ENCODE results near the gene DPF3.

DPF3 gene

DNA sequence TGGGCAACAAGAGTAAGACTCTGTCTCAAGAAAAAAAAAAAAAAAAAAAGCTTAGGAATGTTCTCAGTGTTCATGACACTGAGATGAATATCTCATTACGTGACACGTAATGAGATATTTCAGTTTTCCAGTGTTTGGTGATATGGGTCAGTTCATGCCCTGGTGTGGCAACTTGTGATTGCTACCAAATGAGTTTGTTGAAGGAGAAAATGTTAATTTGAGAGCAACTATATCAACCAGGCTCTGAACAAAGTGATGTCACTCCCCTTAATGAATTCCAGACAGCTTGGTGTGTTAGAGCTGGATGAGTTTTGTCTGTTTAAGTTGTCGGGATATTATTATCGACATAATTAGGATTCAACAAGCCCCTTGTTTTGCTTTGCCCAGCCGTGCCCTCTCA lies 211.7 kb downstream of the DPF3 start:
- no peaks in the 10 kb centered on the region for H3K27me3 ChIP-seq (replicated peaks; ENCODE audit: insufficient read depth, low read length)
- no peaks in the 10 kb centered on the region for H3K36me3 ChIP-seq (replicated peaks; ENCODE audit: insufficient read depth, low read length)
- H3K4me1 ChIP-seq (ENCODE audit: low read length): no peaks in the 10 kb centered on the region
- H3K4me3 ChIP-seq (ENCODE audit: low read length): no peak overlapping the region
- H3K4me2 ChIP-seq (ENCODE audit: low read depth, low read length): no peak overlapping the region
- no peaks in the 10 kb centered on the region for H3K79me2 ChIP-seq (ENCODE audit: low read length)
- H3K9me2 ChIP-seq (replicated peaks; ENCODE audit: insufficient read depth, low read length): no peaks in the 10 kb centered on the region
- H4K20me1 ChIP-seq (ENCODE audit: insufficient read depth, low read length): no peaks in the 10 kb centered on the region
- no peak overlapping the region for H2AFZ ChIP-seq (ENCODE audit: low read length)
- no peak overlapping the region for H3K9ac ChIP-seq (ENCODE audit: low read length)
- TF ChIP-seq EZH2 (optimal IDR thresholded peaks at IDR 0.05; ENCODE audit: low read depth, low read length): no peak
- no peak for TF ChIP-seq EZH2phosphoT487 (IDR thresholded peaks at IDR 0.05; ENCODE audit: low read length)
- TF ChIP-seq CTCF (IDR thresholded peaks at IDR 0.05; ENCODE audit: low read length): no peak
- no peak for DNase-seq
- no peak overlapping the region for H3K27ac ChIP-seq (ENCODE audit: low read length)
- no peaks in the 10 kb centered on the region for H3F3A ChIP-seq (ENCODE audit: insufficient read depth, low read length)
- no peaks in the 10 kb centered on the region for H3K9me3 ChIP-seq (replicated peaks; ENCODE audit: insufficient read depth, low read length)

DNA sequence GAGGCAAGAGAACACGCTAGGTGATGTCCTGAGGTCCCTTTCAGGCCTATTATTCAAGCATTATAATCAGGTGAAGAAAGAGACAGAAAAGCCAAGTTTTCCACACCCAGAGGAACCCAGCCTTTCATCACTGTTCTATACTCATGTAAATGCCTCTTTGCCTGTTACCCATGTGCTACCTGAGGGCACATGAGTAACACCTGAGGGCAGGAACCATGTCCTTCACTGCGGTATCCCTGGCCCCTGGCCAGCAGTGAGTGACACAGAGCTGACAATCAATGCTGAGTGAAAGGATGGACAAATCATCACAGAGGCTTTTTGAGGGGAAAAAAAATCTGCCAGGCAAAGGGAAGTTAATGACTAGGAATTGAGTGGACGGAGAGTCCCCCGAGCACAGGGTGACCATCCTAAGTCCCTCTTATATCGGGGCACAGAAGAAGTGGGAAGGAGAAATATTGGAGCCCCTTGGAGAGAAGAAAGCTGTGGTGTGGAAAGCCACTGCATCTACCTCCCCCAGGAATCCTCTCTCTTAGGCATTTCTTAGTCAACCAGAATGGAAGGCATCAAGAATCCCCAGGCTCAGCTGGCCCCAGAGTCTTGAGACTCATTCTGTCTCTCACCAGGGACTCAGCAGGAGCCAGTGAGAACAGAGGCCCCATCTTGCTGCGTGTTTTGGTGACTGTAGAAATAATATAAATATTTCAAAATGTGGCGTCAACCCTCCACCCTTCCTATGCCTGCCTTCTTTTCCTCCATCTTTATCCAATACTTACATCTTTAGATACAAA lies 212.9 kb downstream of the DPF3 start:
- Histone ChIP-seq H3K9me2 (replicated peaks; ENCODE audit: insufficient read depth, low read length) (no peaks in the 10 kb centered on the region), H3K4me2 (ENCODE audit: low read depth, low read length) (no peak overlapping the region), H3K27me3 (replicated peaks; ENCODE audit: insufficient read depth, low read length) (no peaks in the 10 kb centered on the region), H4K20me1 (ENCODE audit: insufficient read depth, low read length) (no peaks in the 10 kb centered on the region), H3K36me3 (replicated peaks; ENCODE audit: insufficient read depth, low read length) (no peaks in the 10 kb centered on the region), H3K9me3 (replicated peaks; ENCODE audit: insufficient read depth, low read length) (no peaks in the 10 kb centered on the region), H3K79me2 (ENCODE audit: low read length) (no peaks in the 10 kb centered on the region), H2AFZ (ENCODE audit: low read length) (no peak overlapping the region), H3F3A (ENCODE audit: insufficient read depth, low read length) (no peaks in the 10 kb centered on the region), H3K4me3 (ENCODE audit: low read length) (no peak overlapping the region), H3K9ac (ENCODE audit: low read length) (no peak overlapping the region), H3K27ac (ENCODE audit: low read length) (no peak overlapping the region), H3K4me1 (ENCODE audit: low read length) (no peaks in the 10 kb centered on the region)
- TF ChIP-seq EZH2 (optimal IDR thresholded peaks at IDR 0.05; ENCODE audit: low read depth, low read length) (no peak), CTCF (IDR thresholded peaks at IDR 0.05; ENCODE audit: low read length) (no peak), EZH2phosphoT487 (IDR thresholded peaks at IDR 0.05; ENCODE audit: low read length) (no peak)
- no peak for DNase-seq

DNA sequence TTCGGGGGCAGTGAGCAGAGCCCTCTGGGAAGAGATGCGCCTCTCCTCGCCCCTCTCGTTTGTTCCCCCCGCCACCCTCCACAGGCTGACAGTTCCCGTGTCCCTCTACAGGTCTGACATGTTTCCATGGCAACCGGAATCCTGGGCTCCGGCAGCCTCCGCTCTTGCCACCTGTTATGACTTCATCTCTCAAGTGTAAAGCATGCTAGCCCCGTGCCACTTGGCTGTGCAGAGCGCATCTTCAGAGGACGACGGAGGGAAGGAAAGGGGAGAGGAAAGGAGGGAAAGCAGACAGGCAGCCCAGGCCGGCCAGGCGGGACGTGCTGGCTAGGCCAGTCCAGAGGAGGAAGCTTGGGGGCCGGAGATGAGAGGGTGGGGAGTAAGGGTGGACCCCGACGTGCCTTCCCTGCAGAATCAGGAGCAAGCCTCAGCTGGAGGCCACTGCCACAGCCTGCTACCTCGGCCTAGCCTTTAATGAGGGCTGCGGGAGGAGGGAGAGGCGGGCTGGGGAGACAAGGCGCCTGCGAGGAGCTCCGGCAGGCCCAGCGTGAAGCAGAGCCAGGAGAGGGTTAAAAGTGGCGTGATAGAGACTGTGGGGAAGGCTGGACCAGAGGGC lies 214.3 kb downstream of the DPF3 start:
- Histone ChIP-seq H3K79me2 (ENCODE audit: low read length) (no peaks in the 10 kb centered on the region), H3K36me3 (replicated peaks; ENCODE audit: insufficient read depth, low read length) (no peaks in the 10 kb centered on the region), H2AFZ (ENCODE audit: low read length) (no peak overlapping the region), H3K4me1 (ENCODE audit: low read length) (no peaks in the 10 kb centered on the region), H3K9ac (ENCODE audit: low read length) (no peak overlapping the region), H3K9me3 (replicated peaks; ENCODE audit: insufficient read depth, low read length) (no peaks in the 10 kb centered on the region), H3K4me2 (ENCODE audit: low read depth, low read length) (no peak overlapping the region), H3K27me3 (replicated peaks; ENCODE audit: insufficient read depth, low read length) (no peaks in the 10 kb centered on the region), H3F3A (ENCODE audit: insufficient read depth, low read length) (no peaks in the 10 kb centered on the region), H3K4me3 (ENCODE audit: low read length) (no peak overlapping the region), H4K20me1 (ENCODE audit: insufficient read depth, low read length) (no peaks in the 10 kb centered on the region), H3K27ac (ENCODE audit: low read length) (no peak overlapping the region), H3K9me2 (replicated peaks; ENCODE audit: insufficient read depth, low read length) (no peaks in the 10 kb centered on the region)
- DNase-seq: no peak
- TF ChIP-seq CTCF (IDR thresholded peaks at IDR 0.05; ENCODE audit: low read length) (no peak), EZH2 (optimal IDR thresholded peaks at IDR 0.05; ENCODE audit: low read depth, low read length) (no peak), EZH2phosphoT487 (IDR thresholded peaks at IDR 0.05; ENCODE audit: low read length) (no peak)
